Keratinocyte (primary cell): ENCODE data around the gene DDX41.

ENCODE experiments used
- EZH2 ChIP-seq: IDR thresholded peaks from one replicate; pipeline ENCODE4 v1.6.1; 2012; ENCODE audit warnings: inconsistent platforms, mild to moderate bottlenecking, low read length, moderate library complexity
- TF ChIP-seq, protein P1 (sequence below), 3 experiments: IDR thresholded peaks in 1 of 3; conservative IDR thresholded peaks in 1 of 3; optimal IDR thresholded peaks in 1 of 3; 2 replicates in 2 of 3; 3 replicates in 1 of 3; pipeline versions ENCODE3 to v1.5.1; 2011; ENCODE audit warnings: low read length in 3 of 3, mild to moderate bottlenecking in 3 of 3, moderate library complexity in 2 of 3, control low read depth in 1 of 3, inconsistent platforms in 1 of 3; ENCODE audit not compliant: insufficient read depth in 2 of 3; ENCODE audit errors: extremely low read depth in 1 of 3

DNA sequence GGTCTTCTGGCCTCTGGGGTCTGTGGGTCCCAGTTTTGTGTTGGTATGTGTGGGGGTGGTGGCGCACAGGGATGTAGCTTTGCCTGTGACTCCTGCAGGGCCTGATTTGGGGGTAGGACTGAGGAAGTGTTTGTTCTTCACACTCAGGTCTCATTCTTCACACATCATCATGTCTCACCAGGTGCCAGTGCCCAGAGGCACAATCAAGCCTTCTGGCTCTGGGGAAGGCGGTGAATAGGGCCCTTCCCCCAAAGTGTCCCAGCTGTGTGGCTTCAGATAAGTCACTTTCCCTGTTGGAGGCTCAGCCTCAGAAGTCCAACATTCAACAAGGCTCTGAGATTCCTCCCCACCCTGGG, 48.5 kb downstream of the DDX41 start:
- TF ChIP-seq, protein P1, sequence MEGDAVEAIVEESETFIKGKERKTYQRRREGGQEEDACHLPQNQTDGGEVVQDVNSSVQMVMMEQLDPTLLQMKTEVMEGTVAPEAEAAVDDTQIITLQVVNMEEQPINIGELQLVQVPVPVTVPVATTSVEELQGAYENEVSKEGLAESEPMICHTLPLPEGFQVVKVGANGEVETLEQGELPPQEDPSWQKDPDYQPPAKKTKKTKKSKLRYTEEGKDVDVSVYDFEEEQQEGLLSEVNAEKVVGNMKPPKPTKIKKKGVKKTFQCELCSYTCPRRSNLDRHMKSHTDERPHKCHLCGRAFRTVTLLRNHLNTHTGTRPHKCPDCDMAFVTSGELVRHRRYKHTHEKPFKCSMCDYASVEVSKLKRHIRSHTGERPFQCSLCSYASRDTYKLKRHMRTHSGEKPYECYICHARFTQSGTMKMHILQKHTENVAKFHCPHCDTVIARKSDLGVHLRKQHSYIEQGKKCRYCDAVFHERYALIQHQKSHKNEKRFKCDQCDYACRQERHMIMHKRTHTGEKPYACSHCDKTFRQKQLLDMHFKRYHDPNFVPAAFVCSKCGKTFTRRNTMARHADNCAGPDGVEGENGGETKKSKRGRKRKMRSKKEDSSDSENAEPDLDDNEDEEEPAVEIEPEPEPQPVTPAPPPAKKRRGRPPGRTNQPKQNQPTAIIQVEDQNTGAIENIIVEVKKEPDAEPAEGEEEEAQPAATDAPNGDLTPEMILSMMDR (optimal IDR thresholded peaks at IDR 0.05 in 1 of 3, IDR thresholded peaks at IDR 0.05 in 1 of 3, conservative IDR thresholded peaks at IDR 0.05 in 1 of 3; ENCODE audit: extremely low read depth in 1 of 3, insufficient read depth in 2 of 3, low read length in 3 of 3) = no peak
- TF ChIP-seq EZH2 = no peak
